ENCODE measurements around the gene EOGT. TPM values are rescaled to one million over a fixed set of nuclear protein-coding genes. Genes with fewer than 3 reads are reported as not detected.
A peak's percentile ranks its signal among the peaks of the same experiment; 100 is the strongest.

EOGT gene
- total and polyA plus RNA-seq, 2 of the 4 experiments (the other 2 are of a cell fraction): 12.3 to 41.2 TPM

- no peak overlapping the region for H4K91ac ChIP-seq (ENCODE audit: insufficient read depth, low read depth, low read length)
- H3K4ac ChIP-seq (ENCODE audit: low read depth, low read length): no peak overlapping the region
- H3K27me3 ChIP-seq (ENCODE audit: control insufficient read depth, insufficient read depth, low read length): no peaks in the 10 kb centered on the region
- no peak overlapping the region for H2BK120ac ChIP-seq (ENCODE audit: low read depth, low read length)
- H3K23ac ChIP-seq (ENCODE audit: low read depth, low read length): no peak overlapping the region
- in situ Hi-C loops (cut with MboI; ENCODE audit: low sequenced_read_pairs): no loop called here
- H4K20me1 ChIP-seq (ENCODE audit: insufficient read depth, low read length): no peaks in the 10 kb centered on the region
- TF ChIP-seq, protein P1, sequence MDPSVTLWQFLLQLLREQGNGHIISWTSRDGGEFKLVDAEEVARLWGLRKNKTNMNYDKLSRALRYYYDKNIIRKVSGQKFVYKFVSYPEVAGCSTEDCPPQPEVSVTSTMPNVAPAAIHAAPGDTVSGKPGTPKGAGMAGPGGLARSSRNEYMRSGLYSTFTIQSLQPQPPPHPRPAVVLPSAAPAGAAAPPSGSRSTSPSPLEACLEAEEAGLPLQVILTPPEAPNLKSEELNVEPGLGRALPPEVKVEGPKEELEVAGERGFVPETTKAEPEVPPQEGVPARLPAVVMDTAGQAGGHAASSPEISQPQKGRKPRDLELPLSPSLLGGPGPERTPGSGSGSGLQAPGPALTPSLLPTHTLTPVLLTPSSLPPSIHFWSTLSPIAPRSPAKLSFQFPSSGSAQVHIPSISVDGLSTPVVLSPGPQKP (IDR thresholded peaks at IDR 0.05; ENCODE audit: borderline replicate concordance, low read depth, low read length): no peak
- peak; percentile 35; the same call in 1 of the 2 replicates for TF ChIP-seq BHLHE40 (IDR thresholded peaks at IDR 0.05; ENCODE audit: low read depth, low read length)
- H3K4me3 ChIP-seq (ENCODE audit: insufficient read depth, low read depth, low read length): no peak overlapping the region
- peak; percentile 49 for DNase-seq
- no peak overlapping the region for H2BK15ac ChIP-seq (ENCODE audit: low read depth, low read length)
- BruUV-seq (replicated peaks): no TSS peak
- CTCF ChIA-PET: no interaction called here
- no peak overlapping the region for H4K5ac ChIP-seq (ENCODE audit: low read depth, low read length)
- H3K14ac ChIP-seq (replicated peaks; ENCODE audit: low read depth, low read length): no peak overlapping the region
- peak; percentile 40 for ATAC-seq (ENCODE audit: low read depth)
- no peaks in the 10 kb centered on the region for H3K9me1 ChIP-seq (ENCODE audit: insufficient read depth, low read length)
- H3K79me1 ChIP-seq (ENCODE audit: low read depth in 1 of 2, low read length in 2 of 2): no peaks in the 10 kb centered on the region
- H3K36me3 ChIP-seq (ENCODE audit: control insufficient read depth, insufficient read depth, low read length): peaks cover 36% of the 10 kb centered on the region
- intact Hi-C loops (cut with micrococcal nuclease): no loop called here
- no peak overlapping the region for H2AK5ac ChIP-seq (ENCODE audit: low read depth, low read length)
- H3K18ac ChIP-seq (ENCODE audit: low read depth, low read length): no peak overlapping the region; the same call in 1 of the 2 replicates
- H3K4me2 ChIP-seq (ENCODE audit: low read depth, low read length): no peak overlapping the region
- H3K9ac ChIP-seq (ENCODE audit: low read depth, low read length): no peak overlapping the region
- POLR2A ChIA-PET (ENCODE audit: unreplicated experiment): no interaction called here
- H3K27ac ChIP-seq (ENCODE audit: insufficient read depth, low read length): no peak overlapping the region
- H2BK20ac ChIP-seq (ENCODE audit: low read depth, low read length): no peak overlapping the region
- H3K56ac ChIP-seq (ENCODE audit: extremely low read depth, insufficient read depth, low read length): no peak overlapping the region
- peak overlapping the region; percentile 14 for H2BK5ac ChIP-seq (ENCODE audit: low read depth, low read length, poor library complexity, severe bottlenecking)
- H2AFZ ChIP-seq (replicated peaks; ENCODE audit: low read length, poor library complexity): no peak overlapping the region
- no peaks in the 10 kb centered on the region for H3K9me3 ChIP-seq (ENCODE audit: control insufficient read depth, insufficient read depth, low read length)
- WGBS, 2 experiments (ENCODE audit: extremely low coverage in 2 of 2, insufficient read length in 1 of 2): no CpG with 5 or more reads among the region's 3 CpGs
- dilution Hi-C loops (cut with HindIII; ENCODE audit: low sequenced_read_pairs, unreplicated experiment): no loop called here
- no peak overlapping the region for H4K8ac ChIP-seq (ENCODE audit: low read depth in 2 of 2, low read length in 2 of 2)
- H2AK9ac ChIP-seq (replicated peaks; ENCODE audit: low read depth, low read length, poor library complexity): no peak overlapping the region
- H3K4me1 ChIP-seq (ENCODE audit: control insufficient read depth, insufficient read depth, low read length): peaks cover 2% of the 10 kb centered on the region; the same call in 1 of the 2 replicates
These were observed 28.2 kb downstream of the EOGT start for GRCh38 chr3:68985146-68985790.

Measured in IMR-90 (cell line).